ENCODE measurements around the gene CHRM2. TPM values are rescaled to one million over a fixed set of nuclear protein-coding genes. Genes with fewer than 3 reads are reported as not detected.

CHRM2 gene
- total RNA-seq, 2 donors from 2014 or later: 0.30 to 6.1 TPM

DNA sequence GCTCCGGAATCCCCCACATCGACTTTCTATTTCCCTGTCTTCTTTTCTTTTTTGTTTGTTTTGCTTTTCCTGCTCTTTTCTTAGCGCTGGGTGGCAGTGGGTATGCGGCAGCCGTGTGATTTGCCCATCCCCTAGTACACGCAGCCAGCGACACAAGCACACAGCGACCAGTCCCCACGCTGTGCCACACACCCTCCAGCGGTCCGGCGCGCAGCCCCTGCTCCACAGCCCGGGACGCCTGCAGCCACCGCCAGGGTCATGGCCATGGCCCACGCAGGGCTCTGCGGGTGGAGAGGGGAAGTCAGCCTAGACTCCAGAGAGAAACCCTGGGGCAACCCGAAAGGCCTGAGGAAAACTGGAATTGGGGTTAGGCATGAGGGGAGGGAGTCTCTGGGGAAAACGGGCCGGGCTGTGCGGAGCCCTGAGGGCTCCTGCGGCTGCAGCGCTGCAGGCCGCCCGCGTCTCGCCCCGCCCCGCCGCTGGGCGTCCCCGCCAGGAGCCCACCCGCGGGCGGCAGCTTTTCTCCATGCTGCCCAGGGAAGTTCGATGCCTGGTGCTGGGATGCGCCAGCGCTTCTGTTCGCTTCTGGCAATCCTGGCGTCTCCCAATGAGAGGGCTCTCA, 2.5 kb downstream of the CHRM2 start:
- no peak for DNase-seq
- no peak overlapping the region for H3K9ac ChIP-seq (ENCODE audit: low read depth in 2 of 2, low read length in 2 of 2)
- H3K27ac ChIP-seq: no peak overlapping the region
- H3K27me3 ChIP-seq: peaks cover 26% of the 10 kb centered on the region
- peak overlapping the region; percentile 25 for H3K4me3 ChIP-seq
- intact Hi-C loops (cut with DNase I): no loop called here
- TF ChIP-seq, protein P1, sequence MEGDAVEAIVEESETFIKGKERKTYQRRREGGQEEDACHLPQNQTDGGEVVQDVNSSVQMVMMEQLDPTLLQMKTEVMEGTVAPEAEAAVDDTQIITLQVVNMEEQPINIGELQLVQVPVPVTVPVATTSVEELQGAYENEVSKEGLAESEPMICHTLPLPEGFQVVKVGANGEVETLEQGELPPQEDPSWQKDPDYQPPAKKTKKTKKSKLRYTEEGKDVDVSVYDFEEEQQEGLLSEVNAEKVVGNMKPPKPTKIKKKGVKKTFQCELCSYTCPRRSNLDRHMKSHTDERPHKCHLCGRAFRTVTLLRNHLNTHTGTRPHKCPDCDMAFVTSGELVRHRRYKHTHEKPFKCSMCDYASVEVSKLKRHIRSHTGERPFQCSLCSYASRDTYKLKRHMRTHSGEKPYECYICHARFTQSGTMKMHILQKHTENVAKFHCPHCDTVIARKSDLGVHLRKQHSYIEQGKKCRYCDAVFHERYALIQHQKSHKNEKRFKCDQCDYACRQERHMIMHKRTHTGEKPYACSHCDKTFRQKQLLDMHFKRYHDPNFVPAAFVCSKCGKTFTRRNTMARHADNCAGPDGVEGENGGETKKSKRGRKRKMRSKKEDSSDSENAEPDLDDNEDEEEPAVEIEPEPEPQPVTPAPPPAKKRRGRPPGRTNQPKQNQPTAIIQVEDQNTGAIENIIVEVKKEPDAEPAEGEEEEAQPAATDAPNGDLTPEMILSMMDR (IDR thresholded peaks at IDR 0.05): no peak
- H3K36me3 ChIP-seq: no peaks in the 10 kb centered on the region
- H3K4me1 ChIP-seq: no peaks in the 10 kb centered on the region
- H3K9me3 ChIP-seq: no peaks in the 10 kb centered on the region

DNA sequence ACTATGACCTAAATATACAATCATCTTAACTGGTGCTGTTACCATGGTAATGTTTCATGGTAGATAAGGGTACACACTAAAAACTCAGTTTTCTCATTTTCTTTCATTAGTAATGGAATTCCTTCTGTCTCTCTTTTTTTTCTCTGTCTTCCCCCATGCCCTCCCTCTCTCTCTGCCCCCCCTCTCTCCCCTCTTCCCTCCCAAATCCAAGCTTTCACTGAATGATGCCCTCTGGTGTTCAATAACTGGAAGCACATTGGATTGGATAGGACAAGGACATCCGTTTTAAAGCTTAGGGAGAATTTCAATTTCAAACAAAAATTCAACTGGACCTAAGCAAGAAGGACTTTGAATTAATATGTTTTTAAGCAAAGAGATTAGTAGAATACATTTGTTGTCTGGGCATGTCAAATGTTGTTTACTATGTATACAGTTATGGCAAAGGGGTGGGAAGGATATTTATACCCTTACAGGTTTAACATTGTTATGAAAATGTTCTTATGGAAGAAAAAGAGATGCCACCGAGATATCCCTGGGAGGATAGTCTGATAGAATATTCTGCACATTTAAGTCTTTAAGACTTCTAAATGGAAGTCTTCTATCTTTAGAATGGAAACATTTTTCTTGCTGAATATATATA, 6.1 kb downstream of the CHRM2 start:
- Histone ChIP-seq H3K4me1 (no peaks in the 10 kb centered on the region), H3K9me3 (no peaks in the 10 kb centered on the region), H3K4me3 (no peak overlapping the region), H3K27me3 (peaks cover 21% of the 10 kb centered on the region), H3K36me3 (no peaks in the 10 kb centered on the region), H3K9ac (ENCODE audit: low read depth in 2 of 2, low read length in 2 of 2) (no peak overlapping the region), H3K27ac (no peak overlapping the region)
- TF ChIP-seq, protein P1 (IDR thresholded peaks at IDR 0.05): no peak
- intact Hi-C loops (cut with DNase I): no loop called here
- DNase-seq: no peak

DNA sequence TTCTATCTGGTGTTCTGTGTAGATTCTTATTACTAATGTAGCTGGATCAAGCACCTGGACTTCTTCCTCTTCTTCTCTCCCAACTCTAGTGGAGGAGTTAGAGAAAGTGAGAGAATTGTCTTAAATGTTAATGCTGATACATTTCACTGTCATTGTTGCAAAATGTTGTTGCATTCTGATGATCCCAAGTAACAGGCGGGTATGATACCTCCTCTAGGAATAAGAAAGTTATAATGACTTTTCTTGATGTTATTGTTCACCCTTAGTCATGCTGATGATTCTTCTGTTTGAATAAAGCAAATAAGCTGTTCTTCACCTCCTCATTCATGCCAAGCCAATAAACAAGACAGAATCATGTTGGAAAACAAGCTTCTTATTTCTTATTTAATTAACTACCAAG, 9.1 kb downstream of the CHRM2 start:
- intact Hi-C loops (cut with DNase I): no loop called here
- TF ChIP-seq, protein P1 (IDR thresholded peaks at IDR 0.05): no peak
- Histone ChIP-seq H3K9ac (ENCODE audit: low read depth in 2 of 2, low read length in 2 of 2) (no peak overlapping the region), H3K36me3 (no peaks in the 10 kb centered on the region), H3K4me3 (no peak overlapping the region), H3K9me3 (no peaks in the 10 kb centered on the region), H3K4me1 (no peaks in the 10 kb centered on the region), H3K27me3 (no peaks in the 10 kb centered on the region), H3K27ac (no peak overlapping the region)
- no peak for DNase-seq

DNA sequence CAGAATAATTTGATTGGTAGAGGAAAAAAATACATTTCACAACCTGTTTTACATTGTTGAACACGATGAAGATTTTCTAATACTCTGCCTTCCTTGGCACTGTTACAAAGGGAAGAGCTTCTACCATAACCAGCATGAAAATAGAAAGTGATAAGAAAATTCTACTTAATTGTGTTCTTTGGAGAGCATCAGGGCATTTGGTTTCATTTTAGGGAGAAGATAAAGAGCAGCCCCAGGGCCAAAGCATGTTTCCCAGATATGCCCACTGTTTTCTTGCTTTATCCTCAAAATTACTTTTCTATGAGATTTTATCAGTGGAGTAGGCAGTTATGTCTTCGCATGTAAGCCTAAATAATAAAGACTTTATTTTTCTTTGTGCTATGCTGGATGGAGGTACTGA, 9.5 kb downstream of the CHRM2 start:
- Histone ChIP-seq H3K4me3 (no peak overlapping the region), H3K9me3 (no peaks in the 10 kb centered on the region), H3K27me3 (no peaks in the 10 kb centered on the region), H3K4me1 (no peaks in the 10 kb centered on the region), H3K36me3 (no peaks in the 10 kb centered on the region), H3K27ac (no peak overlapping the region), H3K9ac (ENCODE audit: low read depth in 2 of 2, low read length in 2 of 2) (no peak overlapping the region)
- TF ChIP-seq, protein P1 (IDR thresholded peaks at IDR 0.05): no peak
- intact Hi-C loops (cut with DNase I): no loop called here
- no peak for DNase-seq

DNA sequence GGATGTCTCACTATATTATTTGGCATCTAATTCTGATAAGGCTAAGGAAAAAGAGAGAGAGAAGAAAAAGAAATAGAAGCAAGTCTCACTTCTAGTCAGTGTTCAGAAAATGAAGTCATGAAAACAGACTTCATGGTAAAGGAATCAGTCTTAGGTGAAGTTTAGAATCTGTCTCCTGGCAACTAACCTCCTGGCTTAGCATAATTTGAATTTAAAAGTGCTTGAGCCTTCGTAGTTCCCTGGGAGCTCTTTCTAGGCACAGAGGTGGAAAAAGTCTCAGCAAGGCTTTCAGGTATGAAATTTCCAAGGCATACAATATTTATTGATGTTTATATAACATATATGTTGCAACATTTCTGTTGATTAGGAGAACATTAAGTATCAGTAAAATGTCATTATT, 10.4 kb downstream of the CHRM2 start:
- DNase-seq: no peak
- no peak overlapping the region for H3K9ac ChIP-seq (ENCODE audit: low read depth in 2 of 2, low read length in 2 of 2)
- H3K36me3 ChIP-seq: no peaks in the 10 kb centered on the region
- no peaks in the 10 kb centered on the region for H3K27me3 ChIP-seq
- TF ChIP-seq, protein P1 (IDR thresholded peaks at IDR 0.05): no peak
- H3K4me1 ChIP-seq: no peaks in the 10 kb centered on the region
- no peaks in the 10 kb centered on the region for H3K9me3 ChIP-seq
- intact Hi-C loops (cut with DNase I): no loop called here
- no peak overlapping the region for H3K27ac ChIP-seq
- no peak overlapping the region for H3K4me3 ChIP-seq

Measured in colonic mucosa (tissue), 4 donors.